GM21381 (cell line): ENCODE results near the gene SPATA24.
"Not testable (repeated sequence)": the region's sequence is repeated elsewhere in the genome, so short reads cannot be mapped to it uniquely, and the experiment has no call there.

Source experiments
- ATAC-seq: cut with Tn5 transposase; IDR thresholded peaks from one replicate; pipeline ENCODE4 v1.9.1; 2021; ENCODE audit warnings: mild to moderate bottlenecking, moderate library complexity; ENCODE audit not compliant: unreplicated experiment

Gene SPATA24

DNA sequence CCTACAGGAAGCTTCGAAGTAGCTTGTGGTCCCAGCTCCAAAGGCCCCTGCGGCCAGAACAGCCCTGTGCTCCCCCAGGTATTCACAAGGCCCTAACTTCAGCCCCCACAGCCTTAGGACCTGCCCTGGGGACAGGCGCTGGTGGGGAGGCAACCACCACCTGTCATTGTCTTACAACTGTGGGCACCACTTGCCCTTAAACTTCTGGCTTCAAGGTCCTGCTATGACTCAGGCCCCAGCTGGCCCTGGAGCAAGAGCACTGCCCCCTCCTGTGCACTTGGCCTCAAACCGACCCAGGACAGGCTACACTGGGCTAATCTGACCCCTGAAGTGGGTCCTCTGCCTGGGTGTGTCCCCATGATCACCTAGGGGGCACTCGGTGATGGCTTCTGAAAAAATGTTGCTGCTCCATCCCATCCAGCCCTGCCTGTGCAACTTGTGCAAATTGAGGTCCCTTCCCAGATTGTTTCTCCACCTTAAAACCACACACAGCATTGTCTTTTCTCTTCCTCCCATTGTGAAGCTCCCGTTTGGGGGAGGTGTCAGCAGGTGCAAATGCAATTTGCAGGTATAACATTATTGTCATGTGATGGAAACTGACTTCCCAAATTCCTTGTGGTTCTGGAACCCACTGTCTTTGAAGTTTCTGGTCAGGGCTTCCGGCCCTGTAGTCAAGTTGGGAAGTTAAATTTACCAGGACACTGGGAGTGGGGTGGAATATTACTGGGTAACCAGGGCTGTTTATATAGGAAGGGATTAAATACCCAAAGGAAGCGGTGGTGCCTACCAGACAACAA, 7.8 kb downstream of the SPATA24 start:
- ATAC-seq = no peak

GRCh38 chr5:139394654-139395566, 9.0 kb downstream of the SPATA24 start, which contains the start of gene PROB1:
TSS of gene PROB1 (minus strand) at chr5:139395104. CDS start at chr5:139395081, 23 bp downstream.
- ATAC-seq = no peak

GRCh38 chr5:139394123-139394653, 9.7 kb downstream of the SPATA24 start:
- ATAC-seq = no peak

DNA sequence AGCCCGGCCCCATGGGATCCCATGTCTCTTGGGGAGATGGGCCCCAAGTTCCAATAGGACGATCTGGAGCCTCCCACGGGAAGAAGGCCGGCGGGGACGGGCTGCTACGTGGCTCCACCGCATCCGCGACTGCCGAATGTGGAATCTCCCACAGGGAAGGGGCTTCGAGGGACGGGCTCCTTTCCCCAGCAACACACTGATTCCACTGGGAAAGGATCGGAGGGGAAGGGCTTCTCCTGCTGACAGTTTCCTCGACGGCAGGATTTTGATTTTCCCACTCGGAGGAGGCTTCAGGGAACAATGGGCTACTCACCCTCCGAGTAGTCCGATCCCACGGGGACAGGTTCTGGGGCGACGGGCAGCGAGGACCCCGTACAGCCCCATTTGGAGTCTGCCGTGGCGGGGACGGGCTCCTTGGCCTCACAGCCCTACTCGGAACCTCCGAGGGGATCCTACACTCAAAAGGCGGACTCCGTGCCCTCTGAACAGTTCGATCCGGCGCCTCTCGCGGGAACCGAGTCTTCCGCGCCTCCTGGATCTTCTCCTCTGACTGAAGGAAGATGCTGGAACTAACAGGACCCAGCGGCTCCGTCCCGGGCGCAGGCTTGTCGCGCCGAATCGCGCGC, 10.3 kb downstream of the SPATA24 start:
- ATAC-seq = no peak

DNA sequence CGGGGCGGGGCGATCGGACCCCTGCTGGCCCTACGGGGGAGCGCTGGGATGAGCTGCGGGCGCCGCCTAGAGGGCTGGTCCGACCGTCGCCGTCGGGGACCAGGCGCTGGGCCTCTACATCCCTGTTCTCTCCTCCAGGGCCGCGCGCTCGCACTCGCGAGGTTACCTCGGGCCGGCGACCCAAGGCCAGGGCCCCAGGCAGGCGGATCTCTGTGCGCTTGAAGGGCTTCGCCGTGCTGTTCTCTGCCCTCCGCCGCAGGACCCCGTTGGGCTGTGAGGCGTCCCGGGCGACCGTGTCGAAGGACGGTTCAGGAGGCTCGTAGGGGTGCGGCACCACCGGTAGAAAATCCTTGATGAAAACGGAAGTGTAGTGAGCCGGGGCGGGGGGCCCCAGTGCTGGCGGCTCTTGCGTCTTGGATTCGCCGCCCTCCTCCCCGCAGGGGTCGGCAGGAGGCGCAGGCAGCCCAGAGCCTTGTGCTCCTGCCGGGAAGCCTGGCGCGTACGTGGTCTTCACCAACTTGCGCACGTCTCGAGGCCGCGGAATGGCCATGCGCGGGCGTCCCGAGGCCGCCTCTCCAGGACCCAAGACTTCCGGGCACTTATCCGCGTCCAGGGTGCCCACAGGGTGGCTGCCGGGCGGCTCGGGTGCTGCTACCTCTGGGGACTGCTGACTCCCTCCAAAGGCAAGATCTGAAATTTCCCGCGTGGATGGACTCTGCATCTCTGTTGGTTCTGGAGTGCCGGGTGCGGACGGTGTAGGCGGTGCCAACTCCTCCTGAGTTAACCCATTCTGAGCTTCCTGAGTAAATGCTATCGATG, 11.0 kb downstream of the SPATA24 start:
- peak; percentile 44 for ATAC-seq

GRCh38 chr5:139392324-139392677, 11.6 kb downstream of the SPATA24 start:
- ATAC-seq = no peak

- no peak for ATAC-seq
Observed at GRCh38 chr5:139391570-139392323, 12.1 kb downstream of the SPATA24 start.

DNA sequence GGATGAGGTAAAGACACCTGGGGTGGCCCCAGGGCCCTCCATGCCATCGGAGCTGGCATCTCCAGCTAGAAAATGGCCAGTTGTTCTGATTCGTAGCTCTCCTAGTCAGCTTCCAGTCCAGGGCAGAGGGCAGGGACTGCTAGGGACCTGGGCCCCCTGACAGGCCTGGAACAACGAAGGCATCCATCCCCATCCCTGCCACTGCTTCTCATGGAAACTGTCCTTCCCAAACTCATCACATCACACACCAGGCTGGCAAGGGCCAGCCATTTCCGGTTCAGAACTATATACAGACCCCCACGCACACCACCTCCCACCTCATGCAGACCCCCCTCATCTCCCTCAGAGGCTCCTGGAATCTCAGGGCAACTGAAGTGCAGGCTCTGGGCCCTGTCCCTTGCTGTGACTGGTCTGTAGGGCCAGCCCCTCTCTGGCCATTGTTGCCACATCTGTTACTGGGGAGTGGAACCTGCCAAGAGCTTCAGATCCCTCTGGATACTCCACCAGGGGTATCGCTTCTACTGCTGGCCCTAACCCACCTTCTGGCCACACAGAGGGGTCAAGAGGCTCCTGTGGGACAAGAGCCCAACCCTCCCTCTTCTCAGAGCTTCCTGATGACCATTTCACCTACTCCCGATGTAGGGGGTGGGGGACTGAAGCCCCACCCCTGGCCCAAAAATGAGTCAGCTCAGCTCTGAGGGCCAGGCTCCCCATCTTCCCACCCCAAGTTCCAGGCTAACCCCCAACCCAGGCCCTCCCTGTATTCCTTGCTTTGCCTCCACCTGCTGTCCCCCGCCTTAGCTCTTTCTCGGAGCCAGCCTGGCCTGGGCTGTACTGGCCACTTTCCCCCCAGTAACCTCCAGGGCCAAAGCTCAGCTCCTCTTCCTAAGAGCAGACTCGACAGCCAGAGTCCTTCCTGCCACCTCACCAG, 13.0 kb downstream of the SPATA24 start:
- ATAC-seq = no peak

GRCh38 chr5:139389701-139390638, 13.9 kb downstream of the SPATA24 start, which contains the start of gene MZB1:
TSS of gene MZB1 (minus strand) at chr5:139389913. CDS start at chr5:139389856, 57 bp downstream.
- peak; percentile 41 for ATAC-seq

DNA sequence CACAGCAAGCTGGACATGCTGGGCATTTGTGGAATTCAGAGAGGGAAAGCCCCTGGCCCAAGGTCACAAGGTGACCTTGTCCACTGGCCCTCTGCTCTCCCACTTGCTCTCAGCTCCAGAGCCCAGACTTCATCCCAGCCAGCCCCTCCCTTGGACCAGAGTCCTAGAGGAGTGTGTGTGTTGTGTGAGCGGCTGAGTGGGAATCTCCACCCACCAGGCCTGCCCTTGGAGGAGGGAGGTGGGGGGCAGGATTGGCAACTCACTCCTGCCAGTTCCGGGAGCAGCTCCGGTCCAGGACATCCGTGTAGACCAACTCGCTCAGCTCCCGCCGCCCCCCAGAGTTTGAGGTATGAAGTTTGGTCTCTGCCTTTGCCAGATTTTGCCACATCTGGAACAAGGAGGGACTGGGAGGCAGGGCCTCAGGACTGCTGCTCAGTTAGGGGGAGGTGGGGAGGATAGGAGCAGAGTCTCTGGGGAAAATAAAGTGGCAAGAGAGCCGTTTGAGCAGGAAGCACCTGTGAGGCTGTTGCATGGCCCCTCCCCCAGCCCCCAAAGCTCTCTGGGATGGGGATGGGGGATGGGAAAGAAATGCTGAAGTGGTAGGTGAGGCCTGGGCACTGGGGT, 15.6 kb downstream of the SPATA24 start:
- no peak for ATAC-seq

GRCh38 chr5:139387611-139388197, 16.2 kb downstream of the SPATA24 start:
- ATAC-seq = no peak

DNA sequence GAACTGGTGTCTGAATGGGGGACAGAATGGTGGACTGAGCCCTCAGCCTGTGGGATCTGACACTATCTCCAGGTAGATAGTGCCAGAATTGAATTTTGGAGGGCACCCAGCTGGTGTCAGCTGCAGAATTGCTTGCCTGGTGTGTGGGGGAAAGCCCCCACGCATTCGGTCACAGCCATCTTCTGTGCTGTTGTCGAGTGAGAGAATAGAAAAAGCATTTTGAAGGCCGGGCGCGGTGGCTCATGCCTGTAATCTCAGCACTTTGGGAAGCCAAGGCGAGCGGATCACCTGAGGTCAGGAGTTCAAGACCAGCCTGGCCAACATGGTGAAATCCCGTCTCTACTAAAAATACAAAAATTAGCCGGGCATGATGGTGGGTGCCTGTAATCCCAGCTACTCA, 16.9 kb downstream of the SPATA24 start:
- ATAC-seq = not testable (repeated sequence)

GRCh38 chr5:139386050-139386438, 17.8 kb downstream of the SPATA24 start:
- ATAC-seq = no peak

GRCh38 chr5:139385061-139386049, 18.5 kb downstream of the SPATA24 start:
- no peak for ATAC-seq

GRCh38 chr5:139384591-139385051, 19.3 kb downstream of the SPATA24 start:
- ATAC-seq = no peak
